Astrocyte (in vitro differentiated cells and primary cell): ENCODE measurements around the gene ATXN10. TPM values are rescaled to one million over a fixed set of nuclear protein-coding genes. Genes with fewer than 3 reads are reported as not detected.

Experiments used
- DNase-seq: peaks from one replicate; pipeline ENCODE4 v3.0.0-alpha.2; 2010; ENCODE audit warnings: low read depth
- FAIRE-seq: peaks from 2 replicates; lab custom pipeline; 2011; peaks lifted over from hg19 to GRCh38; lab: Jason Lieb, UNC
- H2AFZ ChIP-seq: 2 replicates; pipeline ENCODE4 v1.6.0; 2012; ENCODE audit warnings: low read depth, low read length, inconsistent platforms
- H3K27ac ChIP-seq: 2 replicates; pipeline ENCODE4 v1.5.1; 2011; ENCODE audit warnings: low read depth, low read length, inconsistent platforms
- H3K27me3 ChIP-seq: 2 replicates; pipeline ENCODE4 v1.6.0; 2011; ENCODE audit warnings: low read length, inconsistent platforms; ENCODE audit not compliant: insufficient read depth
- H3K36me3 ChIP-seq: 2 replicates; pipeline ENCODE4 v1.5.1; 2011; ENCODE audit warnings: low read length, inconsistent platforms; ENCODE audit not compliant: insufficient read depth
- H3K4me1 ChIP-seq: 2 replicates; pipeline ENCODE4 v1.5.1; 2011; ENCODE audit warnings: low read length, inconsistent platforms; ENCODE audit not compliant: insufficient read depth
- H3K4me2 ChIP-seq: 2 replicates; pipeline ENCODE4 v1.6.0; 2012; ENCODE audit warnings: low read length, inconsistent platforms
- H3K4me3 ChIP-seq: 2 replicates; pipeline ENCODE4 v1.5.1; 2011; ENCODE audit warnings: low read depth, mild to moderate bottlenecking, low read length, inconsistent platforms; ENCODE audit not compliant: insufficient read depth
- H3K79me2 ChIP-seq: 2 replicates; pipeline ENCODE4 v1.6.0; 2012; ENCODE audit warnings: mild to moderate bottlenecking, low read length, inconsistent platforms; ENCODE audit not compliant: insufficient read depth
- H3K9ac ChIP-seq: 2 replicates; pipeline ENCODE4 v1.6.0; 2012; ENCODE audit warnings: mild to moderate bottlenecking, low read length, inconsistent platforms
- H3K9me3 ChIP-seq: 2 replicates; pipeline ENCODE4 v1.5.1; 2012; ENCODE audit warnings: low read depth, mild to moderate bottlenecking, low read length, inconsistent platforms; ENCODE audit not compliant: insufficient read depth
- H4K20me1 ChIP-seq: 2 replicates; pipeline ENCODE4 v1.6.0; 2012; ENCODE audit warnings: low read length, inconsistent platforms; ENCODE audit not compliant: insufficient read depth
- H3K27ac Mint-ChIP-seq: one replicate; pipeline ENCODE4 v1.8.0; 2021; ENCODE audit warnings: mild to moderate bottlenecking, mixed read lengths; ENCODE audit not compliant: unreplicated experiment
- H3K27me3 Mint-ChIP-seq: one replicate; pipeline ENCODE4 v1.8.0; 2021; ENCODE audit warnings: low read depth, mixed read lengths; ENCODE audit not compliant: unreplicated experiment
- H3K36me3 Mint-ChIP-seq: one replicate; pipeline ENCODE4 v1.8.0; 2021; ENCODE audit warnings: low read depth, mixed read lengths; ENCODE audit not compliant: unreplicated experiment
- H3K4me1 Mint-ChIP-seq: one replicate; pipeline ENCODE4 v1.8.0; 2021; ENCODE audit warnings: low read depth, mixed read lengths; ENCODE audit not compliant: unreplicated experiment
- H3K4me3 Mint-ChIP-seq: one replicate; pipeline ENCODE4 v1.8.0; 2021; ENCODE audit warnings: mild to moderate bottlenecking, moderate library complexity, mixed read lengths; ENCODE audit not compliant: unreplicated experiment
- H3K9me3 Mint-ChIP-seq: one replicate; pipeline ENCODE4 v1.8.0; 2021; ENCODE audit warnings: mild to moderate bottlenecking, mixed read lengths; ENCODE audit not compliant: unreplicated experiment
- CTCF ChIP-seq: IDR thresholded peaks from 2 replicates; pipeline ENCODE4 v1.5.1; 2011; ENCODE audit warnings: low read depth, mild to moderate bottlenecking, inconsistent platforms, low read length, moderate library complexity; ENCODE audit not compliant: insufficient read depth
- EZH2 ChIP-seq: IDR thresholded peaks from 2 replicates; pipeline ENCODE4 v1.6.1; 2012; ENCODE audit warnings: mild to moderate bottlenecking, low read length, inconsistent platforms; ENCODE audit not compliant: insufficient read depth
- total RNA-seq: library from RNA; stranded (reverse); gene quantifications from 2 replicates; pipeline ENCODE4 v1.2.1, GENCODE V29; 2021

ATXN10 gene
- total RNA-seq, 1 donor from 2014 or later, result 195 TPM

DNA sequence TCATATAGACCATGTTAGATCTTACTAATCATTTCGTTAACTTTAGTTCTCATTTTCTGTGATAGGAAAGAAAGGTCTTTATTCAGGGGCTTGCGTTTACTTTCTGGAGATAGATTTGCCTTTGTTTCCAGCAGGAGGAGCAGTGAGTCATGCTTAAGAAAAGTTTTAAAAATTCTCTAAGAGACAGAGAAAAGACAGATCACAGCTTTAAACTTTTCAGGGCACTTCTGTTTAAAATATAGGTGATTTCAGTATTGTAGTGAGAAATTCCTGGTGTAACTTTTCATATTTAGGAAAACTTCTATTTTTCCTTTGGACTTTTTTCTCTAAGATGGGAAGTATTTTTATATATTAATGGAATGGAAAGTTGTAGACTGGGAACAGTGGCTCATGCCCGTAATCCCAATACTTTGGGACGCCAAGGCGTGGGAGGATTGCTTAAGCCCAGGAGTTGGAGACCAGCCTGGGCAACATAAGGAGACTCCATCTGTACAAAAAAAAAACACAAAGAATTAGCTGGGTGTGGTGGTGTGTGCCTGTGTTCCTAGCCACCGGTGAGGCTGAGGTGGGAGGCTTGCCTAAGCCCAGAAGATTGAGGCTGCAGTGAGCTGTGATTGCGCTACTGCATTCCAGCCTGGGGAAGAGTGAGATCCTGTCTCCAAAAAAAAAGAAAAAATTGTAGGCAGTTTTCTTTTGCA, 60.3 kb downstream of the ATXN10 start:
- TF ChIP-seq EZH2, result no peak
- TF ChIP-seq CTCF, result peak; percentile 56
- Mint-ChIP-seq H3K4me1 (peaks cover 18% of the 10 kb centered on the region), H3K27ac (peak overlapping the region; percentile 97), H3K9me3 (no peaks in the 10 kb centered on the region), H3K4me3 (peak overlapping the region; percentile 46), H3K27me3 (no peaks in the 10 kb centered on the region), H3K36me3 (peaks cover 1% of the 10 kb centered on the region)
- Histone ChIP-seq H3K4me1 (peaks cover 14% of the 10 kb centered on the region), H3K9me3 (no peaks in the 10 kb centered on the region), H3K4me2 (peak overlapping the region; percentile 80), H3K27ac (peak overlapping the region; percentile 73), H2AFZ (no peak overlapping the region), H3K4me3 (no peak overlapping the region), H3K27me3 (no peaks in the 10 kb centered on the region), H3K79me2 (peaks cover 71% of the 10 kb centered on the region), H4K20me1 (peaks cover 28% of the 10 kb centered on the region), H3K36me3 (peaks cover 11% of the 10 kb centered on the region), H3K9ac (peak overlapping the region; percentile 70)
- FAIRE-seq (peak; percentile 74), DNase-seq (peak; percentile 53)

DNA sequence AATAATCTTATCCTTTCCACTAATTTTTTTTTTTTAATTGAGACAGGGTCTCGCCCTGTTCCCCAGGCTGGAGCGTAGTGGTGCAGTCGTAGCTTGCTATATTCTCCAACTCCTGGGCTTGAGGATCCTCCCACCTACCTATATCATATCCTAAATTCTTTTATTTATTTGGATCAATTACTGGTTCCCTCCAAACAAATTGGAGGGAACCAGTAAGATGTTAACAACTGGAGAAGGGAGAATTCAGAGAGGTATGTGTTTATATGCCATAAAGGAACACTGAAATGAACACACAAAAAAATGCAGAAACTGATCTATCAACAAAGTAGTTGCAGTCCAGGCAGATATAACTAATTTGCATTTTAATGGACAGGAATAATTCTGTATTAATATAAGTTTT, 63.6 kb downstream of the ATXN10 start:
- Histone ChIP-seq H4K20me1 (peaks cover 18% of the 10 kb centered on the region), H3K79me2 (peaks cover 61% of the 10 kb centered on the region), H3K27ac (no peak overlapping the region), H3K4me3 (no peak overlapping the region), H3K36me3 (peaks cover 21% of the 10 kb centered on the region), H3K4me2 (no peak overlapping the region), H3K9me3 (no peaks in the 10 kb centered on the region), H3K4me1 (peaks cover 14% of the 10 kb centered on the region), H3K9ac (no peak overlapping the region), H2AFZ (no peak overlapping the region), H3K27me3 (no peaks in the 10 kb centered on the region)
- Mint-ChIP-seq H3K27me3 (no peaks in the 10 kb centered on the region), H3K4me1 (peaks cover 37% of the 10 kb centered on the region), H3K4me3 (no peak overlapping the region), H3K9me3 (no peaks in the 10 kb centered on the region), H3K36me3 (peaks cover 6% of the 10 kb centered on the region), H3K27ac (no peak overlapping the region)
- no peak for FAIRE-seq
- TF ChIP-seq CTCF, result no peak
- no peak for TF ChIP-seq EZH2
- no peak for DNase-seq

GRCh38 chr22:45738206-45738605, 66.6 kb downstream of the ATXN10 start:
- no peak overlapping the region for H3K4me3 ChIP-seq
- H3K9me3 ChIP-seq, result no peaks in the 10 kb centered on the region
- Mint-ChIP-seq H3K27ac (no peak overlapping the region), H3K27me3 (no peaks in the 10 kb centered on the region), H3K4me1 (peaks cover 23% of the 10 kb centered on the region), H3K36me3 (peaks cover 16% of the 10 kb centered on the region), H3K4me3 (no peak overlapping the region), H3K9me3 (no peaks in the 10 kb centered on the region)
- no peak overlapping the region for H3K9ac ChIP-seq
- peaks cover 7% of the 10 kb centered on the region for H3K4me1 ChIP-seq
- no peak overlapping the region for H2AFZ ChIP-seq
- H3K27me3 ChIP-seq, result no peaks in the 10 kb centered on the region
- H3K27ac ChIP-seq, result no peak overlapping the region
- H3K36me3 ChIP-seq, result peaks cover 34% of the 10 kb centered on the region
- peaks cover 10% of the 10 kb centered on the region for H4K20me1 ChIP-seq
- peak; percentile 52 for FAIRE-seq
- no peak for TF ChIP-seq EZH2
- no peak for TF ChIP-seq CTCF
- DNase-seq, result no peak
- H3K4me2 ChIP-seq, result no peak overlapping the region
- peaks cover 64% of the 10 kb centered on the region for H3K79me2 ChIP-seq
